ENCODE measurements around the gene SLC35C1. TPM values are rescaled to one million over a fixed set of nuclear protein-coding genes. Genes with fewer than 3 reads are reported as not detected.
"Not testable (repeated sequence)": the region's sequence is repeated elsewhere in the genome, so short reads cannot be mapped to it uniquely, and the experiment has no call there.

The SLC35C1 gene
- total RNA-seq, 2 donors from 2014 or later = 12.4 to 13.3 TPM

GRCh38 chr11:45832811-45833441, 28.0 kb downstream of the SLC35C1 start:
- intact Hi-C loops (cut with DNase I) = no loop called here
- ATAC-seq = no peak
- no peak for DNase-seq

GRCh38 chr11:45833761-45834160, 28.8 kb downstream of the SLC35C1 start:
- intact Hi-C loops (cut with DNase I) = no loop called here
- DNase-seq (no peak), ATAC-seq (no peak)

GRCh38 chr11:45834298-45834756, 29.4 kb downstream of the SLC35C1 start:
- ATAC-seq (peak in 1 of 2 donors; percentile 50), DNase-seq (no peak)
- intact Hi-C loops (cut with DNase I) = no loop called here

- intact Hi-C loops (cut with DNase I) = no loop called here
- ATAC-seq (no peak), DNase-seq (no peak)
Measured at GRCh38 chr11:45839204-45839603, 34.3 kb downstream of the SLC35C1 start.

GRCh38 chr11:45840251-45840650, 35.3 kb downstream of the SLC35C1 start:
- not testable (repeated sequence) for DNase-seq, ATAC-seq
- intact Hi-C loops (cut with DNase I) = loop anchor here in 1 of 2 donors (10.0 kb wide), 1 partner anchor 165 kb away; no protein-coding TSS in a partner anchor

- ATAC-seq (peak; percentile 34), DNase-seq (peak; percentile 90)
- intact Hi-C loops (cut with DNase I) = loop anchor here in 1 of 2 donors (10.0 kb wide), 1 partner anchor 161 kb away; no protein-coding TSS in a partner anchor
Measured at GRCh38 chr11:45843158-45843924, 38.4 kb downstream of the SLC35C1 start.

- intact Hi-C loops (cut with DNase I) = loop anchor here in 1 of 2 donors (10.0 kb wide), 1 partner anchor 160 kb away; no protein-coding TSS in a partner anchor
- DNase-seq (no peak), ATAC-seq (no peak)
Measured at GRCh38 chr11:45844822-45845578, 40.1 kb downstream of the SLC35C1 start.

GRCh38 chr11:45846174-45846675, 41.3 kb downstream of the SLC35C1 start:
- ATAC-seq (no peak), DNase-seq (no peak)
- intact Hi-C loops (cut with DNase I) = loop anchor here in 1 of 2 donors (10.0 kb wide), 1 partner anchor 159 kb away; no protein-coding TSS in a partner anchor

- ATAC-seq (peak; percentile 96 to 99), DNase-seq (peak; percentile 99)
- intact Hi-C loops (cut with DNase I) = loop anchor here in 1 of 2 donors (10.0 kb wide), 1 partner anchor 158 kb away; no protein-coding TSS in a partner anchor
Measured at GRCh38 chr11:45846974-45847910, 42.3 kb downstream of the SLC35C1 start, which contains the start of gene CRY2. CRY2 (plus strand) TSS chr11:45847475; CDS start chr11:45847491, 16 bp downstream.

- peak; percentile 70 for DNase-seq
- ATAC-seq = peak; percentile 32 to 63
Measured at GRCh38 chr11:45847911-45848316, 43.0 kb downstream of the SLC35C1 start.

GRCh38 chr11:45848654-45849081, 43.7 kb downstream of the SLC35C1 start:
- DNase-seq (no peak), ATAC-seq (no peak)
- intact Hi-C loops (cut with DNase I) = loop anchor here in 1 of 2 donors (10.0 kb wide), 1 partner anchor 156 kb away; no protein-coding TSS in a partner anchor

More at GRCh38 chr11:45847911-45848316, 43.0 kb downstream of the SLC35C1 start:
- intact Hi-C loops (cut with DNase I) = loop anchor here in 1 of 2 donors (10.0 kb wide), 1 partner anchor 157 kb away; no protein-coding TSS in a partner anchor

GRCh38 chr11:45850446-45850845, 45.5 kb downstream of the SLC35C1 start:
- intact Hi-C loops (cut with DNase I) = no loop called here

GRCh38 chr11:45851228-45851627, 46.3 kb downstream of the SLC35C1 start:
- DNase-seq (no peak), ATAC-seq (no peak)
- intact Hi-C loops (cut with DNase I) = no loop called here

More at GRCh38 chr11:45850446-45850845, 45.5 kb downstream of the SLC35C1 start:
- no peak for DNase-seq
- no peak for ATAC-seq

- DNase-seq (no peak), ATAC-seq (peak in 1 of 2 donors; percentile 32)
- intact Hi-C loops (cut with DNase I) = no loop called here
Measured at GRCh38 chr11:45852018-45852711, 47.2 kb downstream of the SLC35C1 start.

- intact Hi-C loops (cut with DNase I) = no loop called here
- ATAC-seq (peak; percentile 71 to 73), DNase-seq (peak; percentile 52)
Measured at GRCh38 chr11:45852712-45853101, 47.8 kb downstream of the SLC35C1 start.

GRCh38 chr11:45853332-45854219, 48.6 kb downstream of the SLC35C1 start:
- intact Hi-C loops (cut with DNase I) = no loop called here
- DNase-seq = peak; percentile 71
- ATAC-seq = peak; percentile 56 to 63

Data from left cardiac atrium (tissue), 4 donors.